Frontal cortex (tissue), 4 donors: ENCODE measurements around the gene GSDME. TPM values are rescaled to one million over a fixed set of nuclear protein-coding genes. Genes with fewer than 3 reads are reported as not detected.
"Not testable (repeated sequence)": the region's sequence is repeated elsewhere in the genome, so short reads cannot be mapped to it uniquely, and the experiment has no call there.

ENCODE experiments used
- DNase-seq, 2 donors: peaks; one replicate each; pipeline ENCODE4 v3.0.0; 2012; ENCODE audit warnings: low spot score in 2 of 2
- FAIRE-seq: peaks from 2 replicates; lab custom pipeline; 2012; peaks lifted over from hg19 to GRCh38; lab: Jason Lieb, UNC
- total RNA-seq: library from RNA; depleted of rRNA; stranded (reverse); fragments of >200 nt; gene quantifications from one replicate; pipeline ENCODE4 v1.2.3, GENCODE V29; 2014
- donor health status: control.
- donor health status: control.
- donor health status: control.

Gene GSDME
- 39.5 TPM for total RNA-seq

DNA sequence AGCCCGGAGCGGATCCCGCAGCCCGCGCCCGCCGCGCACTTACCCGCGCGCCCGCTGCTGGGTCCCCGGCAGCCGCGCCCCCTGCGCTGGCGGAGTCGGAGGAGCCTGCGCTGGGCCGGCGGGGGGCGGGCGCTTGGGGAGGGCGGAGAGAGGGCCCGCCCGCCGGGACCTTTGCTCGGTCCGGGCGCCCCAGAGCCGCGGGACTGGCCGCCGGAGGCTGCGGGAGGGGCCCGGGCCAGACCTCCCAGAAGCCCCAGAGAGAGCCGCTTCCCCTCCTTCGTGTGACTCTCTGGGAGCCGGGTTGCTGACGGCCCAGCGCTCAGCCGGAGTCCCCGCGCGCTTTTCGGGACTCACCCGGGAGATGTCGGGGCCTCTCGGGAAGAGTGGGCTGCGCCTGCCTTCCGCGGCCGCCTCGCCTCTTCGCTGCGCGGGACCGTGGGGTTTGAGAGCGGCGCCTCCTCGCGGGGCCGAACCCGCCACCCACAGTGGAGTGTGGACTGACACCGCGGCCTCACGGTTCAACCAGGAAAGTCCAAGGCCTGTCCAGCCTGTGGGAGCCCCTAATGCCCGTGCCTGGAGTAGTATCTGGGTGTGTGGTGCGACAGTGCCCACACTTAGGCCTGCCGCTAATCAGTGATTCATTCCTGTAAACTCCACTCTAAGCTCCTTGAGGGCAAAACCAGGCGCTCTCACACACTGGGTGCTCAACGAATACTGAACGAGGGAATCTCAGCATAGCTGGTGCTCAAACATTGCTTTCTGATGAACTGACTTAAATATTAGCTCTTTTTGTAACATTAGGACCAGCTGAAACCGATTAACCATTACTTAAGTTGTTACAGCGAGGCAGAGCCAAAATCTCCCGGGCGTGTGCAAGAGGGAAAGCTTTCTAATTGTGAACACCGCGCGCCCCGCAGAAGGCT is at the start of gene GSDME:
GSDME (minus strand) TSS at position 112 of the 923 bp plus-strand sequence. CDS start 7,690 bp downstream, outside the sequence.
- FAIRE-seq (no peak), DNase-seq (peak; percentile 60 to 69)

GRCh38 chr7:24802300-24802699 is 45.0 kb upstream of the GSDME start:
- no peak for DNase-seq
- FAIRE-seq = no peak

DNA sequence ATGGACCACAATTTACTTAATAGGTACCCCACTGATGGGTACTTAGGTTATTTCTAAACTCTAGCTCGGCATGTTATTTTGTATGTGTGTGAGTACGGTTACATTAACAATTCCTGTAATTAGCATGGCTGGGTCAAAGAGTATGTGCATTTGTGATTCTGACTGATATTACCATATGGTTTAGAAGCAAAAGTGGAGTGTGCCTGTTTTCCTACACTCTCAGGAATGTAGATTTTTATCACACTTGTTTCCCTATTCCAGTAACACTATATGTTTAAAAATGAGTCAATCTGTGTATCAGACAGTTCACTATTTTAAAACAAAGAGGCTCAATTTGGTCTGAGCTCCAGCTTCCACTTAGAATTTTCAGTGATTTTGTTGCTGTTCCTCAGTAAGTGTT is 44.6 kb upstream of the GSDME start:
- no peak for FAIRE-seq

DNA sequence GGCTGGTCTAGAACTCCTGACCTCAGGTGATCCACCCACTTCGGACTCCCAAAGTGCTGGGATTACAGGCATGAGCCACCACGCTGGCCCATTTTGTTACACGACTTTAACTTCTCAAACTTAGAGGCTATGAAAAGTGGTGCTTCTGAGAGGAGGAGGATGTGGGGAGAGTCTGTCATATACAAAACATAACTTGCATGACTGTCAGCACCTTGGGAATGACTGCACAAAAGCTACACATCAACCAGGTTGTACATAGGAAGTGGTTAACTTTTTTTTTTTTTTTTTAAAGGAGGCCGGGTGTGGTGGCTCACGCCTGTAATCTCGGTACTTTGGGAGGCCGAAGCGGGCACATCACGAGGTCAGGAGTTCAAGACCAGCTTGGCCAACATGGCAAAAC is 43.4 kb upstream of the GSDME start:
- no peak for DNase-seq
- FAIRE-seq = no peak

More for the DNA sequence above, 44.6 kb upstream of the GSDME start:
- DNase-seq = no peak

GRCh38 chr7:24800073-24800472 is 42.8 kb upstream of the GSDME start:
- FAIRE-seq = no peak
- DNase-seq = no peak

- DNase-seq (no peak), FAIRE-seq (no peak)
Observed at GRCh38 chr7:24799506-24799905, 42.2 kb upstream of the GSDME start.

DNA sequence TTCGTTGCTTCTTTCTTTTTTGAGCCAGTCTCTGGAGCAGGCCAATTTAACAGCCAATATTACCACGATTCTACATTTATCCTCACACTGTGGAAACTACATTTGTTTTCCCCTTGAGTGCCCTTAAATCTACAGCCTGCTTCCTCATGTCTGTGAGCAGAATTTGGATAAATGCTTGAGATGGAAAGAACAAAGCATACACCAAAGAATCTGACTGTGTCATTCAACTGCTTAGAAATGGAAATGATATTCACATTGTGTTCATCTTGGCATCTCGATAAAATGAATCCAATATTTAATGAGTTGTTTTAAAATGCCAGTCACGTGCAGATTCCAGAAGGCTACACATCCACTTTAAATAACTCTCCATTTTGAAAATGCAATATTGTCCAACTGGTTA is 41.0 kb upstream of the GSDME start:
- no peak for DNase-seq
- FAIRE-seq = no peak

DNA sequence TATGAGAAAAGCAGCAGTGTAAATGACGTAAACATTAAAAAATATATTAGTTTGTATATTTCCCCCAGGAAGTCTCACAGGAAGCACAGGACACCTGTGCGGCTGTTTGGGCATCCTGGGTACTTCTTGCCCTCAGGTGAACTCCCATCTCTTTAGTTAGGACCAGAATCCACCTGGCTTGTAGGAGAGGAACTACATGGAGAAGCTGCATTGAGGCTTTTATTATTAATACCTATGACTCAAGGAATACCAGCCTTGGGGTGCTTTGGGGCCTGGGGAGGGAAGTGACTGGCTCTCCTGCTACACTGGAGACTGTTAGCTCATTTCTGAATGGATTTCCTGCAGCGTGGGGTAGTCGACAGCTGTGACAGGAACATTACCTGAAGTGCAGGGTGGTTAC is 40.0 kb upstream of the GSDME start:
- FAIRE-seq = no peak
- DNase-seq = no peak

DNA sequence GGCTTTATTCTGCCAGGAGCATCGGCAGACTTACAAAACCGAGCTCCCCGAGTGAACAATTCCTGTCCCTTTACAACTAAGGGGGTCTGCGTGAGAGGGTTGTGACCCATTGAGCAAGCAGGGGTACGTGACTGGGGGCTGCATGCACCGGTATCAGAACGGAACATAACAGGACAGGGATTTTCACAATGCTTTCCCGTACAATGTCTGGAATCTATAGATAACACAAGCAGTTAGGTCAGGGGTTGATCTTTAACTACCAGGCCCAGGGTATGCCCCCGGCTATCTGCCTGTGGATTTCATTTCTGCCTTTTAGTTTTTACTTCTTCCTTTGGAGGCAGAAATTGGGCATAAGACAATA is 38.1 kb upstream of the GSDME start:
- no peak for FAIRE-seq
- DNase-seq = no peak

GRCh38 chr7:24794751-24795406 is 37.6 kb upstream of the GSDME start:
- FAIRE-seq, DNase-seq: not testable (repeated sequence)

DNA sequence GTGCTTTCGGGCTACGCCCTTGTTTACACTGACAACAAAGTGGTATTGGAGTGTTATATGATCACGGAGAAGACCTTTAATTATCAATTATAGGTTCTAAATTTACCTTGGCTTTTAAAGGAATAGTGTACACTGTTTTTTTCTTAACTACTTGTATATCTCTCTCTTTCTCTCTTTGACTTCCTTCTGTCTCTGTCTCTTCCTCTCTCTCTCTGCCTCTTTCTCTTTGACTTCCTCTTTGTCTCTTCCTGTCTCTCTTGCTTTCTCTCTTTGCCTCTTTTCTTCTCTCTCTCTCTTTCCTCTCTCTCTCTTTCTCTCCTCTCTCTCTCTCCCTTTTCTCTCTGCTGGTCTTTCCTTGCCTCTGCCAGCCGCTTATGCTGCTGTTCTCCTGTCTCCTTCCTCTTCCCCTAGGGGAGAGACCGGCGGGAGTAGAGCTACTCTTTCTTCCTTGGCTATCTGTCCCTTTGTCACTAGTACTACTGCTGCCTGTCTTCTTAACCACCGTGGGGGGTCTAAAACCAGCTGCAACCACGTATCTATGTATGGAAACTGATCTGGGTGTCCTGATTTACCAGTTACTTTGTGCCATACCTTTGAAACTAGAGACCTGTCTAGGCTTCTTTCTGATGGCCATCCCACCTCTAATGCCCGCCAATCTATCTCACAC is 36.9 kb upstream of the GSDME start:
- DNase-seq = no peak
- no peak for FAIRE-seq

DNA sequence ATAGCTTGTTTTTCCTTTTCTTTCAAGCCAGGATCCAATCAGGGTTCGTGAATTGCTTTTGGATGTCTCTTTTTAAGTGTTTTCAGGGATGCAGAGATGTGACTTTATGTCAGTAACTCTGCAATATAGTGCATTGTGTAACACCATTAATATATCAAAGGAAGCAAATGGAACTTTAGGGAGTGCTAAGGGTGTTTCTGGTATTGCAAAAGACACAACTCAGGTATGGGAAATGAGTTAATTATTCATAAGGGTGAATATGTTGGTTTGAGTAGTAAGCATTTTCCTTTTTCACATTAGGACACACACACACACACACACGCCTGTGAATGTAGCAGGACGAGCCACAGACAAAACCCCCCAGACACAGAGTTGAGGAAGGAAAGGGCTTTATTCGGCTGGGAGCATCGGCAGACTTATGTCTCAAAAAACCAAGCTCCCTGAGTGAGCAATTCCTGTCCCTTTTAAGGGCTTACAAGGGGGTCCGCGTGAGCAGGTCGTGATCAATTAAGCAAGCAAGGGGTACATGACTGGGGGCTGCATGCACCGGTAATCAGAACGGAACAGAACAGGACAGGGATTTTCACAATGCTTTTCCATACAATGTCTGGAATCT is 31.8 kb upstream of the GSDME start:
- DNase-seq (no peak), FAIRE-seq (no peak)

- FAIRE-seq (no peak), DNase-seq (no peak)
Observed at GRCh38 chr7:24788075-24788474, 30.8 kb upstream of the GSDME start.

- no peak for DNase-seq
- FAIRE-seq = no peak
Observed at GRCh38 chr7:24786941-24787340, 29.7 kb upstream of the GSDME start.

DNA sequence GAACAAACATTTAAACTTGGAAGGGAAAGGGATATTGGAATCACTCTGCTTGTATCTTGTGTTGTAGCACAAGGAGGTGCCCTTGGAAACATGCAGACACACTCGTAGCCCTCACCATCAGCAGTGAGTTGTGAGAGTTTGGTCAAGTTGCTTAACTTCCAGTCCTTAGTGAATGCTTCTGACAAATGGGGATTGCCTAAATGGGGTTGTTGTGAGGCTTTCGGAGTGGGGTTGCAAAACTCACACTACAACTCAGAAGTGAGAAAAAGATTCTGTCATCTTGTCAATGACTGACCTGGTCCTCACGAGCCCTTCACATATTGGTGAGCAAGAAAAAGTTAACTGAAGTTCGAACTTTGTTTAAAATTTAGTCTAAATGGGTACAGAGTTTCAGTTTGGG is 29.0 kb upstream of the GSDME start:
- FAIRE-seq = no peak
- no peak for DNase-seq

DNA sequence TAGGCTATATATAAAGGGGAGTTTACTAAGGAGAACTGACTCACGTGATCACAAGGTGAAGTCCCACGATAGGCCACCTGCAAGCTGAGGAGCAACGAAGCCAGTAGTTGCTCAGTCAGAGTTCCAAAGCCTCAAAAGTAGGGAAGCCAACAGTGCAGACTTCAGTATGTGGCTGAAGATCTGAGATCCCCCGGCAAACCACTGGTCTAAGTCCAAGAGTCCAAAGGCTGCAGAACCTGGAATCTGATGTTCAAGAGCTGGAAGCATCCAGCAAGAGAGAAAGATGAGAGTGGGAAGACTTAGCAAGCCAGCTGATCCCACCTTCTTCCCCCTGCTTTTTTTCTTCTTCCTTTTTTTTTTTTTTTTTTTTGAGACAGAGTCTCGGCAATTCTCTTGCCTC is 27.0 kb upstream of the GSDME start:
- DNase-seq = no peak
- no peak for FAIRE-seq

DNA sequence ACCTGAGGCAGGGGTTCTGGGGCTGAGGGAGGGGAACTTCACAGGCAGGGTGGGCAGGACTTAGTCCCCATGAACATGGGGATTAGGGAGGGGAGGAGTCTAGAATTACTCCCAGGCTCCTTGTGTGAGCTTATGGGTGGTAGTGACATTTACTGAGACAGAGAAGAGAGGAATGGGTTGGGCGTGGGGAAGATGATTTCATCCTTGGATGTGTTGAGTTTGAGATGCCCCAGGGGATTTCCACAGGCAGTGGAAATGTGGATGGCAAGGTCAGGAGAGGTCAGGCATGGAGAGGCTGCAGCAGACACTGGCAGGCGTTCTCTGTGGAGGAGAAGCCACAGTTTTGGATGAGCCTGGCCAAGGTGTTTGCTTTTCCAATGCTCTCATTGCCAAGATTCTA is 26.4 kb upstream of the GSDME start:
- DNase-seq (no peak), FAIRE-seq (no peak)

DNA sequence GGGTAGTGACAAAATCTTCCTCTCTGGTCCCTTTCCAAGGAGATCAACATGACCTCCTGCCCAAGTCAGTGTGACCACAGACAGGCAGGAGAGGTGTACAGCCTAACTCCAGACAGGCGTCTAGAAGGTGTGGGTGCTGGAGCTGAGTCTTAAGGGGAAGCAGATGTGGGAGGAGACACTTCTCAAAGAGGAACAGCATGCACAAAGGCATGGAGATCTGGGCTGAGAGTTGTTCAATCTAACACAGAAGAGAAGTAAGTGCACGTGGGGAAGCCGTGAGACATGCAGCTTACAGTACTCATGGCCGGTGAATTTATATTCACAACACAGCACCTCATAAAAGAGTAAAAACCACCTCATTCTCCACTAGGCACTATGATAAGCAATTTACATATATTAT is 23.8 kb upstream of the GSDME start:
- DNase-seq = no peak
- FAIRE-seq = no peak

DNA sequence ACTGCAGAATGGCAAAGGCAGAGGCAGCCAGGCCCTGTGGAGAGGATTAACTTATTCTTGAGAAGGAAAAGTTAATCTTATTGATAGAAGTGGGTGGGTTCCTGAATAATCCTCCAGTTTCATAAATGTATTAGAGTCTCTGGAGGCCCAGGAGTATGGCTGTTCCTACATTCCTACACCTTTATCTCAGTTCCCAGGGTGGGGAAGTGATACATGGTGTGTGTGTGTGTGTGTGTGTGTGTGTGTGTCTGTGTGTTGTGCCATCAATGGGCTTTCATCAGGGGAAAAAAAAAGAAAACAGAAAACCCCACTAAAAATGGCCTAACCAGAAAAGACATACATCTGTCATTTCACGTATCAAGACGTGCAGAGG is 22.0 kb upstream of the GSDME start:
- no peak for FAIRE-seq
- DNase-seq = no peak

DNA sequence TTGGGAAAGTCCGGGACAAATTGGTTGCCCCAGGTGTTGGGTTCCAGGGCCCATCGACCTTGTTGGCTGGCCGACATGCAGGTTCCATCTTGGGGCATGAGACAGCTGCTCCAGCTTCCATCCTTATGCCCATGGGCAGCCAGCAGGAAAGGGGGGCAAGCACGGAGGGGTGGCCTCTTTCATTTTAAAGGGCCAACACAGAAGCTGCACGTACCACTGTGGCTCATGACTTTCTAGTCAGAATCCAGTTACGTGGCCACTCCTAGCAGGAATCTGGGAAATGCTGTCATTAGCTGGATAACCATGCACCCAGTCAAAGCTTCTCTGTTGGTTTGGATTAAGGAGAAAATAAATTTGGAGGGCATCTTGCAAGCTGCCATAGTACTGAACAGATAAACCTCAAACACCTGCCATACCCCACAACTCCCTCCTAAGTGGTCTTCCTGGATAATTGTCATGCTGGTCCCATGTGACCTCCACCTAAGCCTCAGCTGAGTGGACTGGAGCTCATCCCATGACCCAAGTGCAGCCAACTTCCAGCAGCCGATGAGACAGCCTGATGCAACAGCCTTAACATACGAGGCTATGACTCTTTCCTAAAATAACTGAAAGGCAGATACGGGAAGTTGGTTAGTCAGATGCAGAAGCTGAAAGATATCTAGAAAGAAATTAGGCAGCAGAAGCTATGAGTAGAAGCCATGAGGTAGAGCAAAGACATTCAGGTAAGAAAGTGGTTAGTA is 21.4 kb upstream of the GSDME start:
- FAIRE-seq (no peak), DNase-seq (no peak)
